Activated gamma-delta T cell treated with anti-CD3 and anti-CD28 coated beads, Interleukin-2, amount 50 U/mL, for 16 hours (primary cell): ENCODE results near the gene SLF1.
"Not testable (repeated sequence)": the region's sequence is repeated elsewhere in the genome, so short reads cannot be mapped to it uniquely, and the experiment has no call there.

ENCODE experiments used
- DNase-seq: peaks from one replicate; pipeline ENCODE4 v3.0.0-alpha.2; 2020; ENCODE audit warnings: low read depth

Gene SLF1

GRCh38 chr5:94618493-94619328 is at the start of gene SLF1, which contains the start of gene KIAA0825:
Gene SLF1 (plus strand): TSS chr5:94618669. CDS start chr5:94628811, 10,142 bp downstream.
Gene KIAA0825 (minus strand): TSS chr5:94618604. CDS start chr5:94537126, 81,478 bp downstream.
- DNase-seq, result peak; percentile 79

DNA sequence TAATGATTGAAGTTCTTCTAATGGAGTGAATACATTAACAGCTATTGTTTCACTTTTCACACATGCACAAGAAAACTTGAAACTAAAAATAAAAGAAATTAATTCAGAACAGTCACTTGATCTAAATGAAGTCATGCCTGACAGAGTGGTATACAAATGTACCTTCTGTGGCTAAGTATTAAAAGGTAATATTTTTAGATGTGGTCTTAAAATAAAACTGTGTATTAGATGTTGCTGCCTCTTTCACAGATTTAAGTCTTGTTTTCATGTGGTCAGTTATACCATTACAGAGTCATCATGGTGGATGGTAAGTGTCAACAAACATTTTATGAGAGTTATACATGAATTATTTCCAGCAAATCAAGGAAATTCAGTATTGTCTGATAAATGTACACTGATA is 47.1 kb upstream of the SLF1 start:
- no peak for DNase-seq

GRCh38 chr5:94573349-94573748 is 45.1 kb upstream of the SLF1 start:
- DNase-seq, result not testable (repeated sequence)

GRCh38 chr5:94575196-94575595 is 43.3 kb upstream of the SLF1 start:
- no peak for DNase-seq

- no peak for DNase-seq
These were observed 40.8 kb upstream of the SLF1 start for GRCh38 chr5:94577466-94578245.

GRCh38 chr5:94595281-94595840 is 23.1 kb upstream of the SLF1 start:
- no peak for DNase-seq

DNA sequence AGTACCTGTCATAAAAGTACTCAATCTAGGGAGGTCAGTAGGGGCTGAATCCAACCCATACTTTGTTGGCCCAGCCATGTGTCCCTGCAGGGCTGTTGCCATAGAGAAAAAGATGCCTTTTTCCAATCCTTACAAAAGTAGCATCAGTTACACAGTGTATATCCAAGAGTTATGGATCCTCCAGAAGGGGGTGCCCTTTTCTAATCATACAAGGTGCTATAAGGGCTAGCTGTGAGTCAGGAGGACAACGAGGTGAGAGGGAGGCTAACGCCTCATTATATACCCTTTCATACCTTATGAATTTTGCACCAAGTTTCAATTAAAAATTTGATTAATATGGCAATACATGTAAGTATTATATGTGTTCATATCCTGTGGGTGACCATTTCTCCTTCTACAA is 4.9 kb upstream of the SLF1 start:
- DNase-seq, result no peak

DNA sequence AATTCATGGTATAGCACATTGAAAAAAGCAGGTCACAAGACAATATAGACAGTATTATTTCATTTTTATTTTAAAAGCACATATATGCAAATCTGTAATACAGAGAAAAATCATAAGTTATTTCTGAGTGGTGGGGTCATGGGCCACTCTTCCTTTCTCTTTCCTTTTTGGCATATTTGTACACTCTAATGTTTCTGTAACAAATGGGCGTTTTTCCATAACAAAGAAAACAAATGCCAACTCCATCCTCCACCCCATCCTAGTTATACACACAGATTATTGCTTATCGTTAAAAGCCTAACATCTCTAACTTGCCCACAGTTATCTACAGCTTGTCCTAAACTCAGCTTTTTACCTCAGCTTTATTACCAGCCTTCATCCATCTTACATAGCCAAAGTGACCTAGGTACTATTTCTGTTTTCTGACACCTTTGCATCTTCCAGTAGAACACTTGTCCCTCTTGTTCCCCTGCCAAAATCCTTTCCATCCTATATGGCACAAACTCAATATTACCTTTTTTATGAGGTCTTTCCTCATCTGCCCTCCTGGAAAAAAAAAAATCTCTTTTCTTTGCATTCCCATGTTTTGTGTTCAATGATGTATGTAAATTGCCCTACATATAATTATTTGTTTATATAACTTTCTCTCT is 4.2 kb upstream of the SLF1 start:
- no peak for DNase-seq

GRCh38 chr5:94615862-94616261 is 2.6 kb upstream of the SLF1 start:
- no peak for DNase-seq

GRCh38 chr5:94618029-94618492 is 408 bp upstream of the SLF1 start:
- DNase-seq, result no peak

GRCh38 chr5:94620256-94620655 is 1.8 kb downstream of the SLF1 start:
- no peak for DNase-seq

DNA sequence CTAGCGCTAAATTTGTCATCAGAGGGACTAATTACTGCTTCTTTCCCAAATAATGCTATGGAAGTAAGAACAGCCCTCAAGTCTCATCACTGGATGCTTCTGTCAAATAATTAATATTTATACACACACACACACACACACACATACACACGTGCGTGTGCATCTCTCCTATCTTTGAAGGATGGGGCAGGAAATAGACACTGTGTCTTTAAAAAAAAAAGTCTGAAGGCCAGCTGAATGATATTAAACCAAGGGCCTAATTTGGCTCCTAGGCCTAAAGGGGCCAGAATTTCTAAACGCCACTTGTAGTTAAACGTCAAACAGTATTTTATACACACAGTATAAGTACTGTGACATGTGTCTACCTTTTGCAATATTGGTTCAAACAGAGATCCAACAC is 3.3 kb downstream of the SLF1 start:
- DNase-seq, result no peak

DNA sequence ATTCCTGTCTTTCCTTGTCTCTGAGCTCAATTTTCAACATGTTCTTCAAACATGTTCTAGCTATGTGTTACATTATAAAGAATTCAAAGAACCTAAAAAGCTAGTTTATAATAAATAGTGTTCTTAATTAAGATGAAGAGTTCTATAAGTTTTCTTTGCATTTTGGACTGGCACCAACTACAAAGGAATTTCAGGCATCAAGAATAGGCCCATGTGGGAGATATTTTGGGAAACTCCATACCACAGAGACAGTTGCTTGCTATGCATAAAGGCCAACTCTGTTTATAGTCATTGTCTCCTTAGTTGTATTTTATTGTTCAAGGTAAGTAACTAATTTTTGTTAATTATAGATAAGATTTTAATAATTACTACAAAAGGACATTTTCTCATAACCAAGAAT is 4.5 kb downstream of the SLF1 start:
- DNase-seq, result no peak

DNA sequence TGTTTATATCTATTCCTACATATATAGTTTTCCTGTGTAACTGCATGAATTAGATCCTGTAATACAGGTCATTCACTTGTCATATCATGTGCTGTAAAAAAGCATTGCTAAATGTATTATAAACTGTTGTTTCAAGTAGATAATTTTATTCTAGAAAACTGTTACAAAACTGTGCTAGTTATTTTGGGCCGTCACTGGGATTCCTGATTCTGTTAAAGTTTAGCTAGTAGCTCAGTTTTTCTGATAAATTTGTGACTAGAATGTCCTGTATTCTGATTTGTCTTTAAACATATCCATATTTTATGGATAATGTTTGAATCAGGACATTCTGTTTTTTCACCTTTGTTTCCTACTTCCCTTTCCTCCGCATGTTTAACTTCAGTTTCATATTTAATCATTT is 5.4 kb downstream of the SLF1 start:
- DNase-seq, result no peak

DNA sequence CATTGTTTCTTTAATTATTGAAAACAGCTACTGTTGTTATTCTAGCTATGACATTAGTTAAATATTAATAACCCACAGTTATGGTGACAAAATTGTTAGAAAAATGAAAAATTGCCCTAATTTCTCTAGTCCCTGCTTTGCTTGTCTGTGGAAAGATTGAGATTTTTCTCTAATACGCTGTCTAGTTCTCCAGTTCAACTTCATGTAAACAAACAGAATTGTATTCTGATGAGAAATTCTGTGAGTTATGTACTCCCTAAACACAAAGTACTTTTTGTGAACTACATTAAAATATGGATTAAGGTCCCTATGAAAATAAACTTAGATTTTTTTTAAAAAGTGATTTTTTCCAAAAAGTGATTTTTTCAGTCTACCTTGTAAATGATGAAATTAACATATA is 8.7 kb downstream of the SLF1 start:
- DNase-seq, result no peak

- DNase-seq, result no peak
These were observed 13.6 kb downstream of the SLF1 start for GRCh38 chr5:94632024-94632423.

DNA sequence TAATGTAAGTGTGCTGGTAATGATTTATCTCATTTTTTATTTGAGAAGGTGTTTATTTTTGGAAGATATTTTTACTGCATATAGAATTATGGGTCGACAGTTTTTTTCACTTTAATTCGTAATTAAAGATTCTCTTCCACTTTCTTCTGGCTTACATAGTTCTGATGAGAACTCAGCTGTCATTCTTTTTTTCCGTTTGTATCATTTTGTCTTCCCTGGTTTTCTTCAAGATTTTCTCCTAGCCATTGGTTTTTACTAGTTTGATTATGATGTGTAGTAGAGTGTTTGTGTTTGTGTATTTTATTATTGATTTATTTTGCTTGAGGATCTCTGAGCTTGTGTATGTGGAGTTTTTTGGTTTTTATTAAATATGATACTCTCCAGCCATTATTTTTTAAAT is 21.7 kb downstream of the SLF1 start:
- DNase-seq, result no peak

DNA sequence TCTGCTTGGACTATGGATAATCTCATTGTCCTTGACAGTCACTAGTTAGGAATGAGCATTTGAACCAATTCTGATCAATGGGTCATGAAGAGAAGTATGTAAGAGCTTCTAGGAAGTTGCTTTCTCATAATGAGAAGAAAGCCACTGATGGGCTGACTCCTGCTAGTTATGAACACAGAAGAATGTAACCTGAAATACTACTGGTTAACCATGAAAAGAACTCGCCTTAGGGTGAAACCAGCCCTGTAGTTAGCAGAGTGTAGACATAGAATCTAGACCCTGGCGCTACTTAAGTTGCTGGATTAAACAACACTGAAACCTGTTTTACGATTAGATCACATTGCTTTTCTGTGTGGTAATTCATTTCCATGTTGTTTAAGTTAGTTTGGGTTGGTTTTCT is 26.6 kb downstream of the SLF1 start:
- no peak for DNase-seq

DNA sequence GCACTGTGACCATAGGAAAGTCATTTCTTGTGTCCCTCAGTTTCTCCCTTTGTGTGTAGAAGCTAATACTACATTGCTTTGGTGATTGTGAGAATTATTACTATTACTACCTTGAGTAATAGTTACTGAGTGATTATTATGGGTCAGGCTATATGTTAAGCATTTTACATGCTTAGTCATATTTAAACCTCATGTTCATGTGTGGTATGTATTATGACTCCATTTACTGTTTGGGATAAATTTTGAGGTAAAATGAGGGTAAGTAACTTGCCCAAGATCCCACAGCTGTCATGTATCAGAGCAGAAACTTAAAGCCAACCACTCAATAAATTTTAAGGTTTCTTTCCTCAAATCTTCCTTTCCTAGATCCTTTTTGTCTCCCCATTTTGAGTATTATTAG is 28.3 kb downstream of the SLF1 start:
- no peak for DNase-seq

GRCh38 chr5:94649874-94650273 is 31.4 kb downstream of the SLF1 start:
- DNase-seq, result no peak

GRCh38 chr5:94658272-94658671 is 39.8 kb downstream of the SLF1 start:
- no peak for DNase-seq

DNA sequence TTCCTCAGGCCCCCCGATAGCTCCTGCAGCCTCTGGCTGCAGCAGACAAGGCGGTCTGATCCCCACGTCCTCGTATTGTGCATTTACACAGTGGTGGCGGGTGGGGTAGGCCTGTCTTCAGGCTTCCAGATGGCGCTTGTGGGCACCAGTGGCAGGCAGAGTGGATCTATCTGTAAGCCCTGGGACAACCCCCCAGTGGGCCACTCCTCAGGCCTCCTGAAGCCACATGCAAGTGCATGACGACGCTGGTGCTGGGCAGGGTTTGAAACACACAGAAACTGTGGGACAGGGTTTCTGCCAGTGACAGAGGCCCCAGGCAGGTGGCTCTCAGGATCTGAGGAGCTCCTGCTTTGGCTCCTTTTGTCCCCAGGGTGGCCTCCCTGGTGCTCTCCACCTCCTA is 42.0 kb downstream of the SLF1 start:
- DNase-seq, result no peak
